HepG2 (cell line): ENCODE measurements around the gene TEX22.

Experiments
- CTCF ChIP-seq: sonication (generic); formaldehyde crosslinking; IDR thresholded peaks from 2 replicates; pipeline ENCODE4 v1.5.0; 2020; ENCODE audit warnings: mild to moderate bottlenecking, missing genetic modification reagents, moderate library complexity
- HDAC6 ChIP-seq: fragments of 200-600 bp; sonication (generic); IDR thresholded peaks from 2 replicates; pipeline ENCODE4 v1.7.0; 2017; ENCODE audit warnings: mild to moderate bottlenecking, antibody characterized with exemption, low read length, low read depth
- HNRNPL ChIP-seq: fragments of 200-400 bp; formaldehyde crosslinking; IDR thresholded peaks from 2 replicates; pipeline ENCODE4 v1.6.1; 2017; ENCODE audit warnings: mild to moderate bottlenecking, low read depth, low read length
- PCBP2 ChIP-seq: fragments of 200-400 bp; formaldehyde crosslinking; optimal IDR thresholded peaks from 2 replicates; pipeline ENCODE3; 2018; ENCODE audit warnings: low read length, low read depth; ENCODE audit not compliant: poor library complexity, severe bottlenecking
- POLR2A ChIP-seq, 2 experiments: IDR thresholded peaks; 2 replicates each; pipeline ENCODE4 v1.6.1; 2011; ENCODE audit warnings: low read depth in 2 of 2, low read length in 2 of 2, mild to moderate bottlenecking in 1 of 2, moderate library complexity in 1 of 2; ENCODE audit not compliant: insufficient read depth in 1 of 2
- POLR2AphosphoS5 ChIP-seq: IDR thresholded peaks from 2 replicates; pipeline ENCODE4 v1.6.1; 2012; ENCODE audit warnings: low read depth, low read length
- ZFP1 ChIP-seq: IDR thresholded peaks from 2 replicates; pipeline ENCODE4 v1.6.1; 2016
- ZMAT3 ChIP-seq: sonication (generic); formaldehyde crosslinking; conservative IDR thresholded peaks from 2 replicates; pipeline ENCODE4 v1.7.0; 2021; ENCODE audit warnings: missing genetic modification reagents

GRCh38 chr14:105384605-105385321 lies 13.6 kb upstream of the TEX22 start:
- no peak for TF ChIP-seq POLR2AphosphoS5
- no peak for TF ChIP-seq ZMAT3 (CRISPR knock-in tag)
- no peak for TF ChIP-seq HDAC6
- no peak for TF ChIP-seq CTCF
- TF ChIP-seq HNRNPL = no peak
- no peak for TF ChIP-seq POLR2A (IDR thresholded peaks at IDR 0.05; ENCODE audit: insufficient read depth in 1 of 2, low read depth in 2 of 2, low read length in 2 of 2)
- TF ChIP-seq PCBP2 = no peak
- no peak for TF ChIP-seq ZFP1 (CRISPR knock-in tag)
